GM18951 (cell line): Measurements from ENCODE around the gene PNLIP.

Source experiments
- POLR2A ChIP-seq: IDR thresholded peaks from 4 replicates; pipeline ENCODE4 v1.6.1; 2011; ENCODE audit warnings: mild to moderate bottlenecking; ENCODE audit not compliant: insufficient read length, insufficient read depth; ENCODE audit errors: extremely low read depth
- in situ Hi-C: fragments of 300-500 bp; cut with MboI; formaldehyde crosslinking; loops from one replicate; pipeline ENCODE4 v1.12.0; 2022; ENCODE audit warnings: low sequenced_read_pairs, mixed read lengths, inconsistent platforms; ENCODE audit not compliant: unreplicated experiment

The PNLIP gene

DNA sequence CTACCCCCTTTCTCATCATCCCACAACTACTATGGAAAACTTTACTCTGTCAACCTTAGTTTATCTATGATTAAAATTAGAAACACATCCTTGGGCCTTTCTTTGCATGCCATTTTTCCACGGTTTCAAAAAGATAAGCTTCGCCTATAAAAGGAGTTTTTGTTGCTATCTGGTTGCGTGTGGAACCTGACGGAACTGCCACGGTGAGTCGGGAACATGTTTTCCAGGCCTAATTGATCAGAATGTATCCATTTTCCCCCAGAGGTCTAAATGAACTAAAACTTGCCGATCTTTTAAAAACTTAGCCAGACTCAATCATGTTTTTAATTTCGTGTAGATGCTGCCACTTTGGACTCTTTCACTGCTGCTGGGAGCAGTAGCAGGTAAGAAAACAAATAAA is at the start of gene PNLIP:
TSS of gene PNLIP (plus strand) at position 176 of the 400 bp plus-strand sequence. CDS start at position 338, 162 bp downstream.
- no peak for TF ChIP-seq POLR2A
- in situ Hi-C loops = no loop called here

DNA sequence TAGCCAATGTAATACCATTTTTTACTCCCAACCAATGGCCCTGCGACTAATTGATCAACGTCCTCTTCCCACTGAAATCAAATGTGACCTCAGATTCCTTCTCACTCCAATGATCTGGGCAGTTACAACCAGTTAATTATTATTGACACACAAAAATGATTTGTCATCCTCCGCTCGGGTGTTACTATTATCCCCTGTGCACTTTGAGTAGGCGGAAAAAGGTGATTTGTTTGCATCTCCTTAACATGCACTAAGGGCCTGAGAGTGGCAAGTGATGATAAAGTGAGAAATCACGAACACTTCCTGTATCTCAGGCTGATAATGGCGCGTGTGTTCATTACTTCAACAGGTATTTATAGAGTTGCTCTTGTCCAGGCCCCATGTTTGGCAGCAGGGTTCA is 40.9 kb upstream of the PNLIP start:
- in situ Hi-C loops = no loop called here
- no peak for TF ChIP-seq POLR2A

DNA sequence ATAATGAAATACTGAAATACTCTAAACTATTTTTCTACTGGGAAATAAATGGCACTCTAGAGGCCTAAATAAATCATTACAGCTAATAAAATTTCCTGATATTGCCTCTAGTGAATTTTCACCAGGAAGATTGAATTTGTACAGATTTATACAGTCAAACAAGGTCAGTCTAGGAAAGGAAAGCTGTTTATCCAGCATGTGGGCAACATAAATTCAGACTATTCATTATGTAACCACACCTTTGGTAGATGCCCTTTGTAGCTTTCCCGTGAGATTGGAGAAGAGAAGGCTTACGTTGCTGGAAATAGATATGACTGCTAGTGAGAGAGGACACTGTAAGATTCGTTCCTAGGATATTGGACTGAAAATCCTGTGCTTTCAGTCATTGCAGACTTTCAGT is 35.2 kb upstream of the PNLIP start:
- in situ Hi-C loops = no loop called here
- TF ChIP-seq POLR2A = no peak

DNA sequence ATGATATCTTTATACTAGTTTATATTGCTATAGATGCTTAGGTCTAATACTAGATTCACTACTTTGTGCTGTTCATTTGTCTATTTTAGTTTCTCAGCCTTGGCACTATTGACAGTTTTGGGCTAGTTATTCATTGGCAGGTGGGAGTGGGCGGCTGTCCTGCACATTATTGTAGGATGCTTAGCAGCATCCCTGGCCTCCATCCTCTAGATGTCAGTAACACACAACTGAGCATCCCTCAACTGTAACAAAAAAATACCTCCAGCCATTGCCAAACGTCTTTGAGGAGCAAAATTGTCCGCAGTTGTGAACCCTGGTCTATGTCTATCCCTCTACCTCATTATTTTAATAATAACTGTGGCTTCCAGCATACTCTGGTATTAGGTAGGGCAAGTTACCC is 34.4 kb upstream of the PNLIP start:
- no peak for TF ChIP-seq POLR2A
- in situ Hi-C loops = no loop called here

DNA sequence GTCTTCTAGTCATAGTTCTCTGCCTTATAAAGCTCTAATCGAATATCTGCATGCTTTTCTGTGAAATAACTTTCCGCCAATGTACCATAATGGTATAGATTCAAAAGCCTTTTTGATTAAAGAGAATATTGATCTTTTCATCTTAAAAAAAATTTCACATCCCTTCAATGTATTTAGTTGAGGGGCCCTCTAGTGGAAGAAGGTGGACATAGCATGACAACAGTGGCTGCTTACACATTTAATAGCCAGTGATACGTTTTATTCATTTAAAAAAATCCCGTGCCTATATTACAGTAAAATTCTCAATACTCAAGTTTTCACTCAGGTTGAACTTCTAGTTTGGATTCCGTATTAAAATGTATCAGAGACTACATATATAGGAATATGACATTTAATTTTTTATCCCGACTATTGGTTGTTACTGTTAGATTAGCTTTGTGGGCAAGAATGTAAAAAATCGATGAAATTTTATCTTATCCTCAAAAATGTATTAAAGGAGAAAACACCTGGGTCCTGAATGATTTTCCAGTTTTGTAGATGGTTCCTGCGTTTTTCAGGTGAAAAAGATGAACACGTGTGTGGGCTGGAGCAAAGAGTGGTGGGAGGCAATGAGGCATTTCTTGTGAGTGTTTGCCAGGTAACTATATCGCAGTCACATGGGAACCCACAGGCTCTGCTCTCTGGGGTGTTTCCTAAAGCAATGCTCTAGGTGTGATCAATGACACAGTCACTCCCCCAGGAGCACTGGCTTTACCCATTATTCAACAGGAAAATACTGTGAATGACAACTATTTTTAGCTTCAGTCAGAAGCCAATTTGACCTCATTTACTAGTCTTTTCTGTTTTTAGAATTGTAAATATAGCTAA is 24.1 kb upstream of the PNLIP start:
- no peak for TF ChIP-seq POLR2A
- in situ Hi-C loops = no loop called here

DNA sequence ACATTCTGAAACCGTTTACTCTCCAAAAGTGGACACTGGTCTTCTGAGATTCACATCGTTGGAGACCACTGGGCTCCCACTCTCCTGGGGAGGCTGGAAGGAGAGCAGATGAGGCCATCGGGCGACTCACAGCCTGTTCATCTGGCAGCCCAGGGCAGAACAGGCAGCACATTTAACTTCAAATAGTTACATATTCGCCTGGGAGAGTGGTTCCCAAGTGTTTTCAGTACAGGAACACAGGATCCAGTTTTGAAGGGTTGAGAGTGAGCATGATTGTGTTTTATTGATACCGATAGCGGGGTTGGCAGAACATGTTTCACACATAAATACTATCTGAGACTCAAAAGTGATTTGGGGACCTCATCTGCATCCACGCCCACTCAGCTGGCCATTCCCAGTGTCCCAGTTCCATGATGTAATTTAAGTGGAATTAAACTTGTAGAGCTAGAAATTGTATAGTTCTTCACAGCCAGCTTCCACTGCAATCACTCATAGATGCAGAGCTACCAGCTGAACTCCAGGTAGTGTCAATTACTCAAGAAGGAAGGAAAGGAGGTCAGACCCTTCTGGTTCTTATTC is 22.8 kb upstream of the PNLIP start:
- in situ Hi-C loops = no loop called here
- no peak for TF ChIP-seq POLR2A

DNA sequence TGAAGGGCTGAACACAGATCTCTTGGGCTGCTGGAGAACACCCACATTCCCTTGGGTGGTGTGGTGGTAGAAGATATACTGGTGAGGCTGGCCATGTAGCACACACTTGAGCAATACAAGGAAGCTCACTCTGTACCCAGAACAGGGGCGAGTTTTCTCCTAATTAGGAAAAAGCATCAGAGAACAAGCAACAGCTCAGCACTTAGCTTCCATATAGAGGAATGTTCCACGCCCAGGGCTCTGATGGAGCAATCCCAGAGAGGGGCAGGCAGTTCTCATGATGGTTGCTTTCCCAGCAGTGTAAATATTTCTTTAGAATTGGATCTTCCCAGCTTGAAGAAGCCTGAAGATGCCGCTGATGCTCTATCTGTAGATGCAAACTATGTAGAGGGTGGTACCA is 21.0 kb upstream of the PNLIP start:
- no peak for TF ChIP-seq POLR2A
- in situ Hi-C loops = no loop called here

DNA sequence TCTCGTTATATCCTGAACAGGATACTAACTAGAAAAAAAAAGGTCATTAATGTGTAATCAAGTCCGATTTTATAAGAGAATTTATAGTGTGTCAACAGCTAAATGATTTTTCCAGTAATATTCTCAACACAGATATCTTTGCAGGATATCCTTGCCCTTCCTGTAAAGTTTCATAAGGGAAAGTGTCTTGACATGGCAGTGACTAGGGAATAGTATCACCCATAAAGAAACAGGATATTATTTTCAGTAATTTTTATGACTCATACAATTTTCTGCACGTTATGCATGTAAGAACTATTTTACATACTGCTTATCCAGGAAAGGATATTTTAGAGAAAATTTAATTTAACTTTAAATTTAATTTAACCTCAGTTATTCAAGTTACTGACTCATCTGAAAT is 19.5 kb upstream of the PNLIP start:
- in situ Hi-C loops = no loop called here
- TF ChIP-seq POLR2A = no peak

DNA sequence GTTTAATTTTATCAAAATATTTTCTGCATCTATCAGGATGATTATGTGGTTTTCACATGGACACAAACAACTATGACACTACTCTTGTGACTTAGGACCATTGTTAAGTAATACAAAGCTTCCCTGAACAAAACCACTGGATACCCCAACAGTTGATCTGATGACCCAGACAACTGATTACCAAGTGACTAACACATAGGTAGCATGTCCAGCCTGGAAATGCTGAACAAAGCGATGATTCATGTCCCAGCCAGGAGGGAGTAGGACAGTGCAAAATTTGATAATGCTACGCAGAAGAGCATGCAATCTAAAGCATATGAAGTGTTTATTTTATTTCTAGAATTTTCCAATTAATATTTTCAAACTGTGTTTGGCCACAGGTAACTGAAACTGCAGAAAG is 8.9 kb upstream of the PNLIP start:
- TF ChIP-seq POLR2A = no peak
- in situ Hi-C loops = no loop called here

DNA sequence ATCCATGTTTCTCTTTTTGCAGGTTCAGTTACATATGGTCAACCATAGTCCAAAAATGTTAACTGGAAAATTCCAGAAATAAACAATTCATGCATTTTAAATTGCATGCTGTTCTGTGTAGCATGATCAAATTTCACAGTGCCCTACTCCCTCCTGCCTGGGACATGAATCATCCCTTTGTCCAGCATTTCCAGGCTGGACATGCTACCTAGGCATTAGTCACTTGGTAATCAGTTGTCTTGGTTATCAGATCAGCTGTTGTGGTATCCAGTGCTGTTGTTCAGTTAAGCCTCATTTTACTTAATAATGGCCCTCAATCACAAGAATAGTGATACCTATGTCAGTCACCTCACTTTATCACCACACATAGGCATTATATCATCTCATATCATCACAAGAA is 7.3 kb upstream of the PNLIP start:
- in situ Hi-C loops = no loop called here
- no peak for TF ChIP-seq POLR2A

DNA sequence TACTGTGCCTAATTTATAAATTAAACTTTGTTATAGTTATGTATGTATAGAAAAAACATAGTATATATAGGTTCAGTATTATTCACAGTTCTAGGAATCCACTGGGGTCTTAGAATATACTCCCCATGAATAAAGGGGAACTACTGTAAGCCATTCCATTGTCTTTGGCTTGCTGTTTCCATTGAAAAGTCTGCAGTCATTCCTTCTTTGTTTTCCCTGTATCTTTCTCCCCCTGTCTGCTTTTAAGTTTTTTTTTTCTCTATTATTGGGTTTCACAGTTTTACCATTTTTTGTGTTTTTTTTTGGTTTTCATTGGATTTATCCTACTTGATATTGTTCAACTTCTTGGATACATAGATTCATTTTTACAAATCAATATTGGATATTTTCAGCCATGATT is 6.7 kb upstream of the PNLIP start:
- TF ChIP-seq POLR2A = no peak
- in situ Hi-C loops = no loop called here

DNA sequence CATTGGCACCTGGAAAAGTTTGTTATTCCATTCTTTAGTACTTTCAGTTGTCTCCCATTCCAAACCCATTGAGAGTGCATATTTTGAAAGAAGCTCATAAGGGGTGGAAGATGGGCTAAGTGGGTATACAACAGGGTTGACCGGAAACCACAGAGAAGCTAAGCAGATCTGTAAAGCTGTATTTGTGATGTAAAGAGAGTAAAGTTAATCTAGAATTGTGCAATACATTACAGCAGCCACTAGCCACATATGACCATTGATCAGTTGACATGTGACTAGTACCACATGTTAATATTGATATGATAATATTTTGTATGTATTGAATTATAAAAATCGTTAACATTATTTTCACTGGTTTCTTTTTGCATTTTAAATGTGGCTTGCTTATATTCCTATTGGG is 4.9 kb upstream of the PNLIP start:
- in situ Hi-C loops = no loop called here
- TF ChIP-seq POLR2A = no peak

DNA sequence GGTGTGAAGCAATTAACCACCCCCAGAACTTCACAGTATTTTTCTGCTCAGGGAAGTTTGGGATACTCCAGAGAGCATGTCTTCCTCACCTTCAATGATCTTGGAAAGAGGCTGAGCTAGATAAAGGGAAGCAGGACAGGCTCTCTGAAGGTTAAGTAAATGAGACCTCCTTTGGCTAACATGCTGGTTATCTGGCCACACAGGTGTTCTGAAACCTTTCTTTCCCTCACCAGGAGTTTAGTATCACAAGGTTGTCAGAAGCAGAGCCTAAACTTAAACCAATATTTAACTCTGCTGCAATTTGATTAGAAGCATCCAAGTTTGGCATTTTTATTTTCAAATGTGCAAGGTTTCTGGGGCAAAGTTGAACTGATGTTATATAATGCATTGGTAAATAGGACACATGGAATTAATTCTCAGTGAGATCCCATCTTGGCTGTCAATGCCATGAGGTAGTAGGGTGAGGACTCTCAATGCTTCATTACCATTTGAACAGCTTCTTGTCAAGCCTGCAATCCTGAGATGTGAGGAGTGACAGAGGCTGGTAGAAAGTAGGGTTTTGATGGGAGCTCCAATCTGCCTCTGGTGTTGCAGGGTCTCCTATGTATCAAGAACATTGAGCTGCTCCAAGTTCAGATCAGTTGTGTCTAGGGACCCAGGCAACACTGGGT is 3.6 kb upstream of the PNLIP start:
- in situ Hi-C loops = no loop called here

DNA sequence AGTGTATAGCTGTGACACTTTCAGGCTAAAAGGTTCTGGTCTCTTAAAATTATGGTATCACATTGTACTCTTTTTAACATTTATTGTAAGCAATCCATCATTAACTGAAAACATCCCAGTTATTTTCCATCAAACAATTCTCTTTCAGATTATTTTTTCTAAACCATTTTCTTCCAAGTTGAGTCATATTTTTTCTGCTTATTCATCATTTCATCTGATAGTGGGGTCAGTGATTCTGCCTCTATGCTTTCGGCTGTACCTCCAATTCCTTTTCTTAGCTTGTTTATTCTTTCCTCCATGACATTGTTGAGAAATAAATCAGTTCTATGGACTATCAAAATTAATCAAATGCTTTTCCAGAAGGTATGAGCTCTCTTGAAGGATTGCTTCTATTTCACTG is 609 bp upstream of the PNLIP start:
- in situ Hi-C loops = no loop called here
- no peak for TF ChIP-seq POLR2A

More for the DNA sequence above, 3.6 kb upstream of the PNLIP start:
- TF ChIP-seq POLR2A = no peak
